Measurements from ENCODE around the gene CD59.

GRCh38 chr11:33767624-33768023 is 31.4 kb upstream of the CD59 start:
- TF ChIP-seq POLR2AphosphoS5 (IDR thresholded peaks at IDR 0.05; ENCODE audit: low read depth, low read length) (no peak), TAF1 (IDR thresholded peaks at IDR 0.05; ENCODE audit: borderline replicate concordance, low read depth, low read length) (no peak), POLR2A (IDR thresholded peaks at IDR 0.05; ENCODE audit: low read depth, low read length) (no peak)
